HG03139 (cell line): Measurements from ENCODE around the gene MARK1.

Source experiments
- ATAC-seq: cut with Tn5 transposase; IDR thresholded peaks from one replicate; pipeline ENCODE4 v1.9.1; 2021; ENCODE audit not compliant: unreplicated experiment

MARK1 gene

DNA sequence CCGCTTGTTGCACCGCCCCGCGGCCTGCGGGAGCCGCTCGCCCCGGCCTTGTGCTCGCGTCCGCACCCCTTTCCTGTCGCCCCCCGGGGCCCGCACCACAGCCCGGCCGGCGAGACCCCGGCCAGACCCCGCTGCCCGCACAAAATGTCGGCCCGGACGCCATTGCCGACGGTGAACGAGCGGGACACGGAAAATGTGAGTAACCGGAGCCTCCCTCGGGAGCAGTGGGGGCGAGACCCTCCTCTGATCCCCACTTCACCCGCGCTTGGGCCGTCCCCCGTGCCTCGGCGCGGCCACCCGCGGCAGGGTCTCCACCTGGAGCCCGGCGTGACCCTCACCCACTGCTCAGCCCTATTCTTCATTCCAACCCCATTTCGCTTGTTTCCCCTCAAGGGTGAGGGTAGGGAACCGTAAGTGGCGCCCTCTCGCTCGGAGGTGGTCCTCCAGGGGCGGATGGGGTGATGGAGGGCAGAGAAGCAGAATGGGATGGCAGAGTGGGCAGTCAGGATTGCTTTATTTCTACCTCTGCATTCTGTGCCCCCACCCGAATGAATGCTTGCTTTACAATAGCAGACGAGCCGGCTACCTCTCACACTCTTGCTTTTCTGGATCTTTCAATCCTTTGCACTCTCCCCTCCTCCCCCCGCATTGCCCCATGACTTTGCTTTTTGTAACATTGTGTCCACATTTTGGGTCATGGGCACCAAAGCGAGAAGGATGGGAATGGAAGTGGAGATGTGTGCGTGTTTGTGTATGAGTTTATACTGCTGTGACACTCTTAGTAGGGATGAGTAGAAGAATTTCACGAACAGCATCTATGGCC is 954 bp downstream of the MARK1 start:
- no peak for ATAC-seq

DNA sequence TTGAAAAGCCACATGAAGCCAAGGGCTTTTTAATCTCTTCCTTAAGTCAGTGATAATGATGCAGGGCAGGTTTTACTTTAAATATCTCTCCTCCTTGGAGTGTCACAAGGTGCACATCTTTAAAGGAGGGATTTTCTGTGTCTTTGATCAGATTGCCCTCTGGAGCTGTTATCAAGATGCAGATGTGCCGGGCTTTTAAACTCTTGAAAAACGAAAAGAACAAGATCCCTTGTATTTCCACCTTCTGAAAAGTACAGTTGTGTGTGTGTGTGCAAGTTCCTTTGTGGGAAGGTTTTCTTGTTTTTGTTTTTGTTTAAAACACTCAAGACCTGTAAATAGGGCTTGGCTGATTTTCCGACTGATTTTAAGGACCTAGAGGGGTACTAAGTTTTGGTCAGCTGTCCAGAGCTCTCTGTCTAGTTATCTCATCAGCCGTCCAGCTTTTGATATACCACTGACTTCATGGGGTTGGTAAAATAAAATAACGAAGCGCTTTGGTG is 1.6 kb downstream of the MARK1 start:
- ATAC-seq = no peak

DNA sequence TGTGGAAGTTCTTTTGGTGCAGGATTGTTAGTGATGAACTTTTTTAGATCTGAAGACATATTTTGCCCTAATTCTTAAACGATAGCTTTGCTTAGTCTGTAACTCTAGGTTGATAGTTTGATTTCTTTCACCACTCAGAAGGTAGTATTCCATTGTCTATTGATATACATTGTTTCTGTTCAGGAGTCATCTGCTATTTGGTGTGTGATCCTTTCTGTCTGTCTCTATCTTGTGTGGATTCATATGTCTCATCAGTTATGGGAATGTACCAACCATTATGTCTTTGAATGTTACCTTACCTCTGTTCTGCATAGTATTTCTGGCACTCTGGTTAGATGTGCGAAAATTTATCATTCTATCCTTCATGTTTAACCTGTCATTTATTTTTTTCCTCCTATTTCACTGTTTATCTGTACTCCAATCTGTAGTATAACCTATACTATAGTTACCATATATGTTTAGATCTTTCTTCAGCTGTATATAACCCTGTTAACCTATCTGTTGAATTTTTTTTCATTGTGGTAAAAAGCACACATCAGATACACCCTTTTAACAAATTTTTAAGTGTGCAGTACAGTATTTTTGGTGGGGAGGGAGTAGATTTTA is 5.7 kb downstream of the MARK1 start:
- no peak for ATAC-seq

DNA sequence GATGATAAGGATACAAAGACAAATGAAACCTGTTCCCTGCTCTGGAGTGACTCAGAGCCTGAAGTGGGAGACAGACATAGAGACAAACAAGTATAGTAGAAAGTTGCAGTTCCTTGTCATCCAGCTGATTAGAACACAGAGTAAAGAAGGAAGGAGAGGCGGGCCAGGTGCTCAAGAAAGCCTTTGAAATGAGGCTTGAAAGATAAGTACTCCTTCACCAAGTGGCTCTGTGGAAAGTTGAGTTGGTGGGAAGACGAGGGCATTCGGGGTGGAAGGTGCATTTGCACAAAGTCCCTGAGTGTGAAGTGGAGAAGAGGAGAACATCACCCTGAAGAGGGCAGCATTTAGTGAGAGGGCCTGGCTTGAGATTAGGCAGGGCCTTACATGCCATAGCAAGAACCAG is 17.0 kb downstream of the MARK1 start:
- no peak for ATAC-seq

DNA sequence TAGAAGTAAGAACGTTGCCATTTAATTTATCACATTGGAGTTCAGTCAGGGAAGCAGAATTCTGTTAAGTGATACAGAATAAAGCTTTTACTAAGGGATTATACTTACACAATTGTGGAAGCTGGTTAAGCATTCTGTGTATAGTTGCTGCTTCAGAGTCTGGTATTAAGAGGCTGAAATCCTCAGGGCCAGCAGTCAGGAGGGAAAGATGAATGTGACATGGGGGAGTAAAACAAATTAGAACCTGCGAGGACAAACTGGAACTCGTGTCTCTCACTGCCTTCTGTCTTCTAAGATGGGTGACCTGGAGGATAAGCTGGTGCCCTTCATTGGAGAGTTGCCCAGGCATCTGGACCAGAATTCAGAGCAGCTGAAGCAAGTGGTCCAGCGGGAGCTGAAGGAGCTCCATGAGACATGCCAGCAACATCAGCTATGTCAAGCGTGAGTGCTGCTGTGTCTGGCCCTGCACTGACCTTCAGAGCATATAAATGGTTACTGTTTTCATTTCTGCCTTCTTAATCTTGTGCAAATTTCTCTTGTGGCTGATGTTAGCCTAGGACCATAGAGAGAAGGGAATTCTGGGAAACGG is 23.0 kb downstream of the MARK1 start:
- no peak for ATAC-seq

DNA sequence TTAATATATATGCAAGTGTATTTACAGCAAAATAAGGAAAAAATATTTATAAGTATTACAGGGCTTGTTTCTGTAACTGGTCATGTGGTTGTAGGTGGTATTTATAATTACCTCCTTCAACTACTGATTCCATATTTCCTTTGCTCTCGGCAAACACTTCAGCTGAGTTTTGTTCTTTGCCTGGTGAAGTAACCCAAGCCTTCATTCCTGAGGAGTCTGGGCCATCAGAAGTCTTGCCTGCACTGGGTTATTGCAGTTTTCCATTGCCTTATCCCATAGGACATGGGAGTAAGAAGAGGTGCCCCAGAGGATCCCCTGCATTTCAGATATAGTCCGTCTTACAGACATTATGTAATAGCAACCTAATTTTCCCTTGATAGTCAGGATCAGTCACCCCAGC is 23.8 kb downstream of the MARK1 start:
- no peak for ATAC-seq

DNA sequence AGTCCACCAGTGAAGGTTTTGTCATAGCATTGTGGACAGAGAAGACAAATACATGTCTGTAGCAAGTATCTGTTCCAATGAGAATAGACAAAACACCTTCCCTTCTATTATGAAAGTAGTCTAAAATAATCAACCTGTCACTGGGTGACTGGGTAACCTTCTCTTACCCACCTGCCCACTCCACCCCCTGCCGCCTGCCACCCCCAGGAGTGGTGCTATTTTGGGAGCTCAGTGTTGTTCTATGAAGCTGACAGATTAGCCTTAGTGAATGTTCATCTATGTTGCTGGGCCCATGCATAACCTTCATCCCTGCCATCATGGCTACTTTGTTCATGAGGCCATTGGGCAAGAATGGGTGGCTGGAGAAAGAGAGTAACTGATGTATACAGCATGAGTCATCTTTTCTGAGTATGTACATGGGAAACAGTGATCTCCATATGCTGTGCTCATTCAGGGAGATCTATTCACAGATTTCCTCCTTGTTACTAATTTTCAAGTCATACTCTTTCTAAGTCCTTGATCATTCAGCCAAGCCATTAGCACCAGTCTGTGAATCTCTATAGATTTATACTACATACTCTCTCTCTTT is 24.8 kb downstream of the MARK1 start:
- ATAC-seq = no peak

DNA sequence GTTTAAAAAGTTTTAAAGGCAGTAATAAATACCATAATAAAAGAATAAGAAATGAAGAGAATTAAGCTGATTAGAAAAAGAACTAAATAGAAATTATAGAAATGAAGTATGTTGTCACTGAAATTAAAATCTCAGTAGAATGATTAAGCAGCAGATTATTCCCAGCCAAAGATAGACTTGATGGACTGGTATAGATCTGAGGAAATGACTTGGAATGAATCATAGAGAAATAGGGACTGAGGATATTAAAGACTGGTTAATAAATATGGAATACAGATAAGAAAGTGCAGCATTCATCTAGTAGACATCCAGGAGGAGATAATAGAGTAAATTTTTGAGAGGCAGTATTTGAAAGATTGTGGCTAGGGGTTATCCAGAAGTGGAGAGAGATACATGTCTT is 28.7 kb downstream of the MARK1 start:
- ATAC-seq = no peak

DNA sequence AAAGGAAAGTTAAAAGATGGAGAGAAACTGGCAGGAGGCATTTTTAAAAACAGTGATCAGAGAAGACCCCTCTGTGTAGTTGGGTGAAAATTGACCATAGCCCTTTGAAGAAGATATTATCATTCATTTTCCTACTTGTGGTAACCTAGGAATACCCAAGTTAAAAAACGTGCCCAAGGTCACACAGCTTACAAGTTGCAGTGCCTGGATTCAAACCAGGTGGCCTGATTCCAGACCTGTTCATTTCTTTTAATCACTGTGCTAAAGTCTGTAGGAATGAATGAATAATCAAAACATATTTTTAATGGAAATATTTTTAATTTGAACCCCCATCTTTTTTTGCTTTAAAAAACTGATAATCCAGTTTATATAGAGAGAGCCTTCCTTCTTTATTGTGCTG is 35.6 kb downstream of the MARK1 start:
- ATAC-seq = no peak

DNA sequence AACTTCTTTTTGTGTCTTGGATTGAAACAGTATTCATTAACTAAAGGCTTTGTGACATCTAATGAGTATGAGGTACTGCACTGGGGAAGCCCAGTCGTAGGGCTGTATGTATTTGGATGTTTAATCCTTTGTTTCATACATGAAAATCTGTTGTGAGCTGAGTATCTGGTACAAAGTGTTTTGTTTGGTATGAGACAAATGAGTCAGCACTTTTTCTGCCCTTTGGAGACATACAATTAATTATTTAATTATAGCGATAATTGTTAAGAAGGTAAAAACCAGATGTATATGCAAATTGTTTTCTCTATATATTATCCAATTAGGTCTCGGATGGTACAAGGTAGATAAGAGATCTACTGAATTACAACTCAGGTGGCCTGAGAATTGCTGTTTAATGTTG is 36.3 kb downstream of the MARK1 start:
- no peak for ATAC-seq

DNA sequence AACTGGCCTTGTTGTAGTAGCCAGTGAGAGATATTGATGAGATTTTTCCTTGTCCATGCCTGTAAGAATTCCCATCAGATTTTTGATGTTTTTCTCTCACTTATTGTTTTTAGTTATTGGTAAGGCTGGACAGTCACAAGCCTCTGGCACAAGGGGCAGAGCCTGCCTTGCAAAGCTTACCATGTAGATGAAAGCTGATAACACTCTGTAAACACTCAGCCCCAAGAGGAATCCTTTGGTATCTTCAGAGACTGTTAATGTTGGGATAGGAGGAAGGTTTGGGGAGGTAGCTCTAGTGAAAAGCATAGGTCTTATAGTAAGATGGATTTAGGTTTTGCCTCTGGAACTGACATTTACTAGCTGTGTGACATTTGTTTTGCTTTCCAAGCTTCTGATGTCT is 37.7 kb downstream of the MARK1 start:
- ATAC-seq = no peak

DNA sequence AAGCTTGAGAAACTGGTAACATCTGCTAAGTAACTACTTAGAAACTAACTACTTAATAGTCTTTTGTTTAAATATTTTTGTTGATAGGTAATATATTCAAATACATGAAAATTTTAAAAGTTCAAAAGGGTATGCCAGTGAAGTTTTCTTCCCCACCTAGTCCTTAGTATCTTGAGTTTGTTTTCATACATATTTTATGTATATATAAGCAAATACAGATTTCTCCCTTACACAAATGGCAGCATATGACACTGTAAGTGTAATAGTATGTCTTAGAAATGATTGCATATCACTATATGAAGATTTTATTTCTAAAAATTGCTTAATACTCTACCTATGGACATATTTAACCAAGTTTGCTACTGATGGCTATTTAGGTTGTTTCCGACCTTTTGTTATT is 38.9 kb downstream of the MARK1 start:
- no peak for ATAC-seq

DNA sequence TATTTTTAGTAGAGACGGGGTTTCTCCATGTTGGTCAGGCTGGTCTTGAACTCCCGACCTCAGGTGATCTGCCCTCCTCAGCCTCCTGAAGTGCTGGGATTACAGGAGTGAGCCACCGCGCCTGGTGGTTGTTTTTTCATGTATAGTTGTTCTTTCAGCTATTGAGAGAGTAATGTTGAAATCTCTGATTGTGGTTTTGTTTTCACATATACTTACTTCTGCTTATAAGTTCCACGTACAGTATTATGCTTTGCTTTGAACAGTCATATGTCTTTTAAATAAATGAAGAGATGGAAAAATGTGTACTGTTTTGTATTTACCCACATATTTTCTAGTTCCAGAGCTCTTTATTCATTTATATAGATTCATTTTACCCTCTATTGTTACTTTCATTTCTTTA is 44.5 kb downstream of the MARK1 start:
- no peak for ATAC-seq

DNA sequence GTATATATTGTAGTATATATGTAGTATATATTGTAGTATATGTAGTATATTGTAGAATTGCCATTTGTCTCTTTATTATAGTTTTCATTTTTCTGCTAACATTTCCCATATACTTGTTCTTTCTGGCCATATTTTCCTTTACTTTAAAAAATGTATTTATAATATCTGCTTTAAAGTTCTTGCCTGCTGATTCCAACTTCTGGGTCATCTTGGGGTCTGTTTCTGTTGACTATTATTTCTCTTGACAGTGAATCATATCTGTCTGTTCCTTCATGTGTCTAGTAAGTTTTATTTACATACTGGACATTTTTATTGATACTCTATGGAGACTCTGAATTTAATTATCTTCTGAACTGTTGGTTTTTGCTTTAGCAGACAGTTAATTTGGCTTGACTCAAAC is 45.9 kb downstream of the MARK1 start:
- ATAC-seq = no peak

DNA sequence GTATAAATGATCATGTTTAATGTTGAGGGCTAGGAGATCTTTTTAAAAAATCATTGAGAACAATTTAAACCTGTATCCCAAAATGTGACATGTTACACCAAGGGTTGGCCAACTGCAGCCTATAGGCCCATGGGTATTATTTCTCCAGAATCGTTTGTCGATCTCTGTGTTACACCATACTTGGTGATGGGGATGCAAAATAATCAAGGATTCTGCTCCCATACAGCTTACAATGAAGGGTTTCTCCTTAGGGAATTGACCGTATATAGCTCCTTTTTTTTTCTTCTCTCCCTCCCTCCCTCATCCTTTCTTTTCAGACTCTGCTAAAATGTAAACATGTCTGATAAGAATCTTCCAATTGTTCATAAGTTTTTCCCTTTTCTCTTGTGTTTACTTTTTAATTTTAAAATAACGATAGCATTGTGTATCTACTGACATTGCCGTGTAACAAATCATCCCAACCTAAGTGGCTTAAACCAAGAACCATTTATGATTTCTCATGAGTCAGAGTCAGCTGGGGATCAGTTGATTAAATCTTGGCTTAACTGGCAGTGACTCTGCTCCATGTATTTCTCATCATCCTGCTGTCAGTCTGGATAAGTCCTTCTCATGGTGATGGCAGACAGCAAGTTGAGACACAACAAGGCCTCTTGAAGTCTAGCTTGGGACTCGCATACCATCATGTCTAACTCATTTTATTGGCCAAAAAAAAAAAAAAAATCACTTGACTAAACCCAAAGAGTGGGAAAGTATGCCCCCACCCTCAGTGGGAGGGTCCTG is 48.0 kb downstream of the MARK1 start:
- ATAC-seq = no peak

DNA sequence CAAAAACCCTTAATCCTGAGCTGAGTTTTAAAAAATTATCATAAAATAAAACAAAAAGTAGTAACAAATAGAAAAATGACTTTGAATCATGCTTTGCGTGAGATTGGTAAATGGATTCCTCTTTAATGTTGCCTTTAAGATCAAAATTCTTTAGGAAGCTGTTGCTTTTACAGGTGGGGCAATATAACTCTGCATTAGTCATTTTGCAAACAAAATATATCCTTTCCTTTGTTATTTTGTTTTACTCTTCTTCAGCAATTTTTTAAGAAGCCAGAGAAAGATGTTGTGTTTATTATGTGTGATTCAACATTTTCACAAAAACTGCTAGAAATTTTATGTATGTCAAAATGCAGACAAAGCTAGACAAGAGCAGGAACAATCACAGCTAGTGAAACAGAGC is 50.0 kb downstream of the MARK1 start:
- ATAC-seq = no peak

DNA sequence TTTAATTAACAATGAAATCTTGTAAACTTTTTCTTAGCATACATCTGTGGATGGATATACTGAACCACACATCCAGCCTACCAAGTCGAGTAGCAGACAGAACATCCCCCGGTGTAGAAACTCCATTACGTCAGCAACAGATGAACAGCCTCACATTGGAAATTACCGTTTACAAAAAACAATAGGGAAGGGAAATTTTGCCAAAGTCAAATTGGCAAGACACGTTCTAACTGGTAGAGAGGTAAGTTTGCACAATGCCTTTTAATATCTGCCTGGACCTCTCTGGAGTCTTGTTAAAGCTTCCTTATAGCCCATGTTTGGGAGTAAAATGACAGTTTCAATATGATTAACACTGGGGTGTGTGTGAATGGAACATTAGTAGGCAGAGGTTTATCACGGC is 51.4 kb downstream of the MARK1 start:
- ATAC-seq = no peak

DNA sequence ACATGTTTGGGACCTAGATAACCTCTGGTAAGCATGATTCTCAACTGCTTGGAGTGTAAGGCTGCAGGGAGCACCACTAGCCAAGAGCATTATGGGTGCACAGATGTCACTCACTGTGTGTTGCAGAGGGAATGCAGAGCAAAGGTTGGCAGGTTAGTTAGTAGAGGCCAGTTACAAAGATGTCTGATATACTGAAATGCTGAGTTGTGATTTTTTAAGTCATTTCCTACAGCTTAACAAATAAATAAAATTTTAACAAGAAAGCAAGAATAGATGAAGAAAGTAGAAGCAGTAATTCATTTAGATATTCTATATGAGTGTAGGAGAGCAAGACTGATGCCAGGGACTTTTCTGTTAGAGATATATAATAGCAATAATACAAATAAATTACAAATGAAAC is 64.8 kb downstream of the MARK1 start:
- no peak for ATAC-seq

DNA sequence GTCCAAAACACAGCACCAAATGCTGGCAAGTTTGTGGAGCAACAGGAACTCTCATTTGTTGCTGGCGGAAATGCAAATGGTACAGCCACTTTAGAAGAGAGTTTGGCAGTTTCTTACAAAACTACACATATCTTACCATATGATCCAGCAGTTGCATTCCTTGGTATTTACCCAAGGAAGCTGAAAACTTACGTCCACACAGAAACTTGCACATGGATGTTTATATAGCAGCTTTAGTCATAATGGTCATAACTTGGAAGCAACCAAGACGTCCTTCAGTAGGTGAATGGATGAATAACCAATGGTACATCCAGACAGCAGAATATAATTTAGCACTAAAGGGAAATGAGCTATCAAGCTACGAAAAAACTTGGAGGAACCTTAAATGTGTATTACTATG is 66.4 kb downstream of the MARK1 start:
- ATAC-seq = no peak

DNA sequence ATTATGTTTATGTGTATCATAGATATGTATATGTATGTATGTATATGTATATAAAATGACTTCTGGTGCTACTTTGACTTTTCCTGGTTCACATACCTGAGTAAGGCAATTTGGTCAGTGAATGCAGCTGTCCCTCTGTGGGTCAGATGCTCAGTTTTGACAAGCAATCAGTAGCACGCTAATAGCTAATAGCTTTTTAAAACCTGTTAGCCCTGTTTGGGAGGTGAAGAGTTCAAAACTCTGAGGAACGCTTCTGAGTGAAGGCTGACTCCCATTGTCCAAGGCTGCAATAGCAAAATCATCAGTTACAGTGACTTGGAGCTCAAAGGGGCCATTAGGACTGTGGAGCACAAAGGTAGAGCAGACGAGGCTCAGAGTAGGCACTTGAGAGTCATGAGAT is 67.2 kb downstream of the MARK1 start:
- no peak for ATAC-seq

DNA sequence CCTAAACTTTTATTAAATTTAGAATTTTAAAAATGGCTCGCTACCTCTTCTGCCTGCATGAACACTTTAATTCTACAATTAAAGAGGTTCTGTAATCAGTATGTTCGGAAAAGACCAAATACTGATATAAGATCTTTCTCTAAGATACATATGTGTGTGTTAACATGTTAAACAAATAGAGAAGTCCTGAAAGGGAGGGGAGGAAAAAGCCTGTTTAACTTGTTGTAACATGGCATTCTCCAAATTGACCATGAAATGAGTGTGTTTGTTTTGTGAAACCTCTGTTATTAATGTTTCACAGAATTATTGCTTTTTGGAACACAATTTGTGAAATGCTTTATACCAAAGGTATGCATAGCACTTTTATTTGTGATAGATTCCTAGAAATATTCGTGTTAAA is 77.0 kb downstream of the MARK1 start:
- ATAC-seq = no peak
